ELR (cell line): Measurements from ENCODE around the gene CST6.
"Not testable (repeated sequence)": the region's sequence is repeated elsewhere in the genome, so short reads cannot be mapped to it uniquely, and the experiment has no call there.

Experiments
- DNase-seq: peaks from one replicate; pipeline ENCODE4 v3.0.0-alpha.2; 2015; ENCODE audit warnings: low read depth

The CST6 gene

DNA sequence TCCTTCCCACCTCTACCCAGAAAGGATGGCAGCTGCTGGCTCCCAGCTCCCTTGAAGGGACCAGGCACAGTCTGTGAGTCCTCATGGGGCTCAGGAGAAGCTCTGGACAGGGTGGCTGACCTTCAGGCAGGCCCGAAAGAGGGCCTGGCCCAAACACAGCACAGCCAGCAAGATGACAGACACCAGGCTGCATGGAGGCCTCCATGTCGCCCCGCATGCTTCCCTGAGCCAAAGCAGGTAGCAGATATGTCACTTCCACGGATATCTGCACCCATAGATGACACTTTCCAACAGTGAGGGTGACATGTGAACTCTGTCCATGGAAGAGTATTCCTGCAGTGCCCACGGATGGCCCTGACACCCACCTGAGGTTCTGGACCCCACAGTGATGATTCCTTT is 28.2 kb upstream of the CST6 start:
- DNase-seq = no peak

DNA sequence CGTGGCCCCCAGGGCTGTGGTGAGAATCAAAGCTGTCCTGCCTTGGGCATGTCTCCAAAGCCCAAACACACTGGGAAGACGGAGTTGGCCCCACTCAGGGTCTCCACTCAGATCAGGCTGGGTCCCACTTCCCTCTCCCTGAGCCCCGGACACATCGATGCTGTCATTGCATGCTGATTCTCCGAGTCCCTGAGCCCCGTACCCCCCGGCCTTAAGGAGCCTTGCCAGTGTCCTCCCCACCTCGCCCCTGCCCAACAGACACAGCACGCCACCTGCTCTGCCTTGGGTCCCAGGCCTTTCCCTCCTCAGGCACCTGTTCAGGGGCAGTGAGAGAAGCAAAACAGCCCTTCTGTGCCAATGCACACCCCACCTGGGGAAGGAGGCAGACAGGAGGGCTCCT is 24.5 kb upstream of the CST6 start:
- no peak for DNase-seq

DNA sequence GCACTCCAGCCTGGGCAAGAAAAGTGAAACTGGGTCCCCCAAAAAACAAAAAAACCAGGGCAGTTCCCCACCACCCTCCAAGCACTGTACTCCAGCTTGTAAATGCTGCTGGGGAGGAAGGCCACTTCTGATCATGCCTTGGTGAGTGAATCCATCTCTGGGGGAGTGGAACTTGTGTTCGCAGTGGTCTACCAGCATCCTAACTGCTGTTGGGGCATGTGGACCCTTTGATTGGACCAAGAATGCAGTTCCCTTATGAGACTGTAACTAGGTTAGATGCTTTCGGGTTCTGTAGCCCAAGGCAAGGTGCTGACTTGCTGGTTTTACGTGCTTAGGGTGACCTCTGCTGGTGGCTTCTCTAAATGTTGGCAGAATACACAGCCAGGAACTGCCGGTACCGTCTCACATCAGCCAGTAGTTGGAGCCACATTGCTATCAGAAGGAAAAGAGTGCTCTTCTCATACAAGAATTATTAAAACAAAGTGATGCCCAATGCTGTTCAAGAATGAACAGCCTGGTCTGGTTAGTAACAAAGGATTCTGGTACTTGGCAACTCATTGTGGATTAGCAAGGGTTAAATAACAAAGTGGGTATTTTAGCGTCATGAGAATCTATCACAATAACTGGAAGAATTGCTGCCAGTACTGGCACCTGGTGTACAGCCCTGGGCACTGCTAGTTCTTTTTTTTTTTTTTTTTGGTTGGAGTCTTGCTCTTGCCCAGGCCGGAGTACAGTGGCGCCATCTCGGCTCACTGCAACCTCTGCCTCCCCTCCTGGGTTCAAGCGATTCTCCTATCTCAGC is 22.8 kb upstream of the CST6 start:
- peak; percentile 96 for DNase-seq

- DNase-seq = no peak
Observed at GRCh38 chr11:65992056-65992455, 19.8 kb upstream of the CST6 start.

GRCh38 chr11:65997286-65997685 is 14.5 kb upstream of the CST6 start:
- no peak for DNase-seq

- peak; percentile 99 for DNase-seq
Observed at GRCh38 chr11:66001942-66002647, 9.7 kb upstream of the CST6 start, which contains the start of the genes BANF1 and EIF1AD. Gene BANF1, plus strand, starts transcription at chr11:66002503. Its CDS starts 748 bp downstream, at chr11:66003251. Gene EIF1AD, minus strand, starts transcription at chr11:66002157. Its CDS starts 1,768 bp downstream, at chr11:66000389.

GRCh38 chr11:66002648-66003225 is 9.1 kb upstream of the CST6 start:
- DNase-seq = no peak

- no peak for DNase-seq
Observed at GRCh38 chr11:66003291-66003690, 8.5 kb upstream of the CST6 start.

GRCh38 chr11:66004186-66004585 is 7.6 kb upstream of the CST6 start:
- no peak for DNase-seq

GRCh38 chr11:66006134-66006890 is 5.5 kb upstream of the CST6 start:
- no peak for DNase-seq

DNA sequence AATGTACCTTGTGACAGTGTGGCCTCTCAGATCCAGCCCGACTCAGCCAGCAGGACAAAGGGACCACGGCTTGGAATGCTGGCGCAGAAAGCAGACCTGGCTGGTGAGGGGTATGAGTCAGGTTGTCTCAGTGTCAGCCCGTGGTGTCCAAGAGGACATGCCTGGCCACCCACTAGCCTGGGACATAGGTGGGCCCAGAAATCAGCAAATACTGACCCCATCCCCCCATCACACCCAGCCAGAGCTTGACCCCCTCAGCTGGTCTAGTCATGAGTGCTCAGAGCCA is 5.0 kb upstream of the CST6 start:
- no peak for DNase-seq

DNA sequence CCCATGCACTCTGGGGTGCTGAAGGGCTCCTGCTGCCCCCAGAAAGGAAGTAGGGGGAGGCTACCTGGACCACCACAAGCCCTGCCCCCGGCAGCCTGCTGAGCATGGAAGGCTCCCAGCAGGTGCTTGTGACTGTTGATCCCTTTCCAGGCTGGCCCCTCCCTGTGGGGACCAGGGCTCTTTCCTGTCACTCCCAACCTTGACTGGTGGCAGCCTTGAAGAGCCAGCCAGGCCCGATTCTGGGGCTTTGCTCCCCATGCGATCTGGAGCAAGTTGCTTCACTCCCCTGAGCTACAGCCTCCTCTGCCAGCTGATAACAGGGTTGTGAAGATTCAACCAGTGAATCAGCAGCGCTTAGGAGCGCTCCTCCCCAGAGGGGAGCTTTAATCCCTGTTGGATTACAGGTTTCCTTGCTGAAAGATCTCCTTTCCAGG is 4.6 kb upstream of the CST6 start:
- DNase-seq = no peak

GRCh38 chr11:66008095-66008467 is 3.7 kb upstream of the CST6 start:
- DNase-seq = no peak

GRCh38 chr11:66008468-66009101 is 3.2 kb upstream of the CST6 start:
- DNase-seq = no peak

GRCh38 chr11:66010036-66010435 is 1.8 kb upstream of the CST6 start:
- not testable (repeated sequence) for DNase-seq

DNA sequence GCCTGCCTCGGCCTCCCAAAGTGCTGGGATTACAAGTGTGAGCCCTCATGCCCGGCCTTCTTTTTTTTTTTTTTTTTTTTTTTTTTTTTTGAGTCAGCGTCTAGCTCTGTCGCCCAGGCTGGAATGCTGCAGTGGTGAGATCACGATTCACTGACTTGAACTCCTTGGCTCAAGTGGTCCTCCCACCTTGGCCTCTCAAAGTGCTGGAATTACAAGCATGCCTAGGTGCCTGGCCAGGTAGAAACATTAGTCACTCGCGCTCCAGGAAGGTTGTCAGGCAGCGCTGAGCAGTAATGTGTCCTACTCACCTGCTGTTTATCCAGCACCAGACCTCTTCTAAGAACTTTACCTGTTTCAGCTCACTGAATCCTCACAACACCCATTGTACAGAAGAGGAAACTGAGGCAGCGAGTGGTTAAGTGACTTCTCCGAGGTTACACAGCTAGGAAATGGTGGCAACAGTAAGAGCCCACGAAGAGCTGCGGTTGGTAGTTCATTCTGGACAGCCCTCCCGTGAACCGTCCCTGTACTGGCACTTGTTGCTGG is 496 bp upstream of the CST6 start:
- peak; percentile 81 for DNase-seq

GRCh38 chr11:66012371-66012945 is 650 bp downstream of the CST6 start:
- no peak for DNase-seq

- DNase-seq = no peak
Observed at GRCh38 chr11:66012946-66013761, 1.3 kb downstream of the CST6 start.

DNA sequence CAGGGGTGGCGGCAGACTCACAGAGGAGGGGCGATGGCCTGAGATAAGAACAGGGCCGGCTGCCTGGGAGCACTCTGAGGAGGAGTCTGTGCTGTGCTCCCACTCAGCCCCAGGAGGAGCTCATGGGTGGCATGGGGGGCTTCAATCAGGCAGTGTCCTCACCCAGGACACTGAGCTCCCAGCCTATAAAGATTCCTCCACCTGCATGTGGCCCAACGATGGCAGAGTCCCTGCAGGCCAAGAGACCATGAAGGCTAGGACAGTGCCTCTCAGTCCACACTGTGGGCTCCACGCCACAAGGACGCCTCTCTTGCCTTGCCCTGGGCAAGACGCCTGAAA is 1.9 kb downstream of the CST6 start:
- no peak for DNase-seq

DNA sequence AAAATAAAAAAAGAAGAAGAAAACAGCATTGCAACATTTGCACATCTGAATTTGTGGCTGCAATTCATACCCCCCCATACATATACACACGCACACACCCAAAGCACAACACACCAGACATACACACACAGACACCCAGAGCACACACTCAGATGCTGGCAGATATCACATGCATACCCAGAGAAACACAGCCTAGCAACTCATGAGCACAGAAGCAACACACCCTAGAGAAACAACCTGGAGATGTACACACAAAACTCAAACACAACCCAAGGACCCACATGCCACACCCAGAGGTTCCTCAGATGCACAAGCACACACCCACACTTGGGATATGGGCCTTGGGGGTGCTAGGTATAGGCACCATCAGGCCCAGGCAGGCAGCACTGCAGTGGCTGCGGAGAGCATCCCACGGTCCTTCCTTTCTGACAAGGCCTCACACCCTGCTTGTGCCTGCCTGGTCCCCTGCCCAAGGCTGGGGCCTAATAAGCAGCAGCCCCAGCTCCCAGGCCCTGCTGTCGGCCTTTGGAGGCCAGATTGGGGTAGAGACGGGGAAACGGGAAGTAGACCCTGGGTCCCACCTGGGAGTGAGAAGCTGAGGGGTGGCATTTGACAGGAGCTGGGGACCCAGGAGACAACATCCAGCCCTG is 3.1 kb downstream of the CST6 start:
- DNase-seq = no peak
